ES-I3 (cell line): ENCODE data around the gene SMARCB1.

Experiments
- H3K36me3 ChIP-seq: 2 replicates; pipeline ENCODE4 v1.6.1; 2013; ENCODE audit warnings: mild to moderate bottlenecking, low read length, control low read depth, moderate library complexity; ENCODE audit not compliant: insufficient read depth
- H3K4me1 ChIP-seq: 2 replicates; pipeline ENCODE4 v1.6.1; 2013; ENCODE audit warnings: mild to moderate bottlenecking, control low read depth, low read length; ENCODE audit not compliant: insufficient read depth
- H3K9ac ChIP-seq: 2 replicates; pipeline ENCODE4 v1.6.1; 2013; ENCODE audit warnings: low read depth, mild to moderate bottlenecking, low read length, moderate library complexity
- H3K9me3 ChIP-seq: 2 replicates; pipeline ENCODE4 v1.6.1; 2013; ENCODE audit warnings: mild to moderate bottlenecking, low read length, moderate library complexity; ENCODE audit not compliant: control insufficient read depth, insufficient read depth

The SMARCB1 gene

GRCh38 chr22:23781511-23782183 is 5.1 kb upstream of the SMARCB1 start:
- H3K9me3 ChIP-seq, result no peaks in the 10 kb centered on the region
- H3K9ac ChIP-seq, result no peak overlapping the region
- H3K36me3 ChIP-seq, result no peaks in the 10 kb centered on the region
- peaks cover 16% of the 10 kb centered on the region; the same call in 1 of the 2 replicates for H3K4me1 ChIP-seq

GRCh38 chr22:23782252-23782651 is 4.5 kb upstream of the SMARCB1 start:
- no peaks in the 10 kb centered on the region for H3K9me3 ChIP-seq
- H3K9ac ChIP-seq, result no peak overlapping the region
- H3K36me3 ChIP-seq, result no peaks in the 10 kb centered on the region
- H3K4me1 ChIP-seq, result peaks cover 16% of the 10 kb centered on the region; the same call in 1 of the 2 replicates

GRCh38 chr22:23782703-23783102 is 4.1 kb upstream of the SMARCB1 start:
- H3K36me3 ChIP-seq, result no peaks in the 10 kb centered on the region
- H3K4me1 ChIP-seq, result peaks cover 16% of the 10 kb centered on the region; the same call in 1 of the 2 replicates
- no peaks in the 10 kb centered on the region for H3K9me3 ChIP-seq
- no peak overlapping the region for H3K9ac ChIP-seq

GRCh38 chr22:23783265-23784150 is 3.3 kb upstream of the SMARCB1 start:
- Histone ChIP-seq H3K36me3 (no peaks in the 10 kb centered on the region), H3K9me3 (no peaks in the 10 kb centered on the region), H3K4me1 (peaks cover 16% of the 10 kb centered on the region; the same call in 1 of the 2 replicates), H3K9ac (no peak overlapping the region)

- Histone ChIP-seq H3K9ac (no peak overlapping the region), H3K36me3 (no peaks in the 10 kb centered on the region), H3K4me1 (peaks cover 19% of the 10 kb centered on the region), H3K9me3 (no peaks in the 10 kb centered on the region)
These were observed 2.5 kb upstream of the SMARCB1 start for GRCh38 chr22:23784215-23784732.

- no peaks in the 10 kb centered on the region for H3K9me3 ChIP-seq
- peak overlapping the region; percentile 98 for H3K9ac ChIP-seq
- peaks cover 19% of the 10 kb centered on the region for H3K4me1 ChIP-seq
- no peaks in the 10 kb centered on the region for H3K36me3 ChIP-seq
These were observed 480 bp upstream of the SMARCB1 start for GRCh38 chr22:23786261-23786710.

- Histone ChIP-seq H3K36me3 (0 out of 2 replicates have a peak, but pooled peaks cover 6% of the 10 kb centered on the region), H3K4me1 (peaks cover 12% of the 10 kb centered on the region; the same call in 1 of the 2 replicates), H3K9ac (peak overlapping the region; percentile 98), H3K9me3 (no peaks in the 10 kb centered on the region)
These were observed 782 bp downstream of the SMARCB1 start for GRCh38 chr22:23787600-23787896.

- H3K4me1 ChIP-seq, result peaks cover 12% of the 10 kb centered on the region; the same call in 1 of the 2 replicates
- peak overlapping the region; percentile 98 for H3K9ac ChIP-seq
- no peaks in the 10 kb centered on the region for H3K9me3 ChIP-seq
- 0 out of 2 replicates have a peak, but pooled peaks cover 6% of the 10 kb centered on the region for H3K36me3 ChIP-seq
These were observed 1.1 kb downstream of the SMARCB1 start for GRCh38 chr22:23787910-23788309.

- Histone ChIP-seq H3K36me3 (0 out of 2 replicates have a peak, but pooled peaks cover 6% of the 10 kb centered on the region), H3K9me3 (no peaks in the 10 kb centered on the region), H3K4me1 (peaks cover 12% of the 10 kb centered on the region; the same call in 1 of the 2 replicates), H3K9ac (no peak overlapping the region)
These were observed 2.4 kb downstream of the SMARCB1 start for GRCh38 chr22:23789121-23789520.

GRCh38 chr22:23789638-23790037 is 2.9 kb downstream of the SMARCB1 start:
- Histone ChIP-seq H3K9me3 (no peaks in the 10 kb centered on the region), H3K4me1 (peaks cover 12% of the 10 kb centered on the region; the same call in 1 of the 2 replicates), H3K9ac (no peak overlapping the region), H3K36me3 (0 out of 2 replicates have a peak, but pooled peaks cover 6% of the 10 kb centered on the region)

GRCh38 chr22:23790819-23791737 is 4.3 kb downstream of the SMARCB1 start:
- Histone ChIP-seq H3K36me3 (0 out of 2 replicates have a peak, but pooled peaks cover 6% of the 10 kb centered on the region), H3K9me3 (no peaks in the 10 kb centered on the region), H3K4me1 (peaks cover 12% of the 10 kb centered on the region; the same call in 1 of the 2 replicates), H3K9ac (no peak overlapping the region)

GRCh38 chr22:23791738-23792645 is 5.2 kb downstream of the SMARCB1 start:
- Histone ChIP-seq H3K36me3 (0 out of 2 replicates have a peak, but pooled peaks cover 8% of the 10 kb centered on the region), H3K4me1 (peaks cover 7% of the 10 kb centered on the region; the same call in 1 of the 2 replicates), H3K9me3 (no peaks in the 10 kb centered on the region), H3K9ac (no peak overlapping the region)

GRCh38 chr22:23793326-23793725 is 6.6 kb downstream of the SMARCB1 start:
- H3K9ac ChIP-seq, result no peak overlapping the region
- peaks cover 7% of the 10 kb centered on the region; the same call in 1 of the 2 replicates for H3K4me1 ChIP-seq
- no peaks in the 10 kb centered on the region for H3K9me3 ChIP-seq
- 0 out of 2 replicates have a peak, but pooled peaks cover 8% of the 10 kb centered on the region for H3K36me3 ChIP-seq
